ENCODE measurements around the gene TLX2. TPM values are rescaled to one million over a fixed set of nuclear protein-coding genes. Genes with fewer than 3 reads are reported as not detected.

Gene TLX2
- total and polyA plus RNA-seq, 2 of the 13 experiments (the other 11 are each of a cell fraction or from before 2014, with no cell fraction given), result 0.05 to 0.20 TPM

- TF ChIP-seq ZBTB14 (CRISPR knock-in tag; IDR thresholded peaks at IDR 0.05) (no peak), FOXA1 (IDR thresholded peaks at IDR 0.05) (no peak), FOXA1 (CRISPR knock-in tag; IDR thresholded peaks at IDR 0.05) (no peak), ZNF564 (CRISPR knock-in tag; IDR thresholded peaks at IDR 0.05) (no peak), ZNF383 (CRISPR knock-in tag; IDR thresholded peaks at IDR 0.05; ENCODE audit: borderline replicate concordance) (no peak), ZBTB7A (CRISPR knock-in tag; IDR thresholded peaks at IDR 0.05) (no peak)
Observed at GRCh38 chr2:74556831-74557370, 42.7 kb downstream of the TLX2 start (continued).

- Histone ChIP-seq H3K79me2 (ENCODE audit: insufficient read depth, low read length) (no peaks in the 10 kb centered on the region), H3K27me3 (ENCODE audit: control insufficient read depth in 1 of 2, insufficient read depth in 2 of 2, low read length in 2 of 2) (peaks cover 6 to 49% of the 10 kb centered on the region in 2 experiments; a peak in 4 of 5 replicates), H3K27ac (ENCODE audit: extremely low read length, insufficient read depth, low read length) (no peak overlapping the region), H2AFZ (ENCODE audit: low read length) (no peak overlapping the region), H3K4me1 (ENCODE audit: insufficient read depth, low read length) (peaks cover 32% of the 10 kb centered on the region), H4K20me1 (ENCODE audit: insufficient read depth, low read length) (no peaks in the 10 kb centered on the region), H3K4me3 (replicated peaks in 1 of 3; ENCODE audit: insufficient read depth in 1 of 3, low read depth in 2 of 3, low read length in 3 of 3) (no peak overlapping the region), H3K9ac (ENCODE audit: insufficient read depth, low read depth, low read length) (no peak overlapping the region), H3K9me3 (ENCODE audit: low read length) (no peaks in the 10 kb centered on the region), H3K4me2 (ENCODE audit: low read depth, low read length) (no peak overlapping the region; the same call in 1 of the 2 replicates), H3K36me3 (replicated peaks in 1 of 2; ENCODE audit: control insufficient read depth in 1 of 2, insufficient read depth in 2 of 2, low read length in 2 of 2) (no peaks in the 10 kb centered on the region)
- CTCF ChIA-PET (ENCODE audit: low intra/inter-chr PET ratio, low total read pairs), result no interaction called here
- POLR2A ChIA-PET, result interaction anchor here (1.8 kb wide), 1 partner anchor 32 kb away, joined by 6 read pairs; the partner anchor contains the start of gene DQX1
- 10% methylated on average over 7 of the region's 7 CpGs for WGBS (ENCODE audit: low lambda C conversion rate)
- ATAC-seq (no peak), FAIRE-seq (peak; percentile 48), DNase-seq (ENCODE audit: low spot score) (no peak)
- intact Hi-C loops (cut with micrococcal nuclease; ENCODE audit: unreplicated experiment), result no loop called here
- in situ Hi-C loops (cut with HindIII; ENCODE audit: extremely low pct_ligation_motif_present, low pct_unique_long_range_greater_than_20kb), result no loop called here
- BruUV-seq (replicated peaks), result no TSS peak
- TF ChIP-seq ZNF136 (CRISPR knock-in tag; IDR thresholded peaks at IDR 0.05; ENCODE audit: low read depth), result no peak
- TF ChIP-seq CREBL2 (CRISPR knock-in tag; IDR thresholded peaks at IDR 0.05; ENCODE audit: borderline replicate concordance), result no peak
- no peak for TF ChIP-seq U2AF2 (IDR thresholded peaks at IDR 0.05; ENCODE audit: low read depth, low read length)
- TF ChIP-seq HNRNPUL1 (IDR thresholded peaks at IDR 0.05; ENCODE audit: low read depth, low read length), result no peak
- TF ChIP-seq HES4 (CRISPR knock-in tag; IDR thresholded peaks at IDR 0.05; ENCODE audit: borderline replicate concordance), result no peak
- no peak for TF ChIP-seq ZFY (CRISPR knock-in tag; IDR thresholded peaks at IDR 0.05)
- TF ChIP-seq ZBTB33 (CRISPR knock-in tag; IDR thresholded peaks at IDR 0.05), result no peak
- no peak for TF ChIP-seq FOXO1 (CRISPR knock-in tag; IDR thresholded peaks at IDR 0.05)
- TF ChIP-seq ZNF883 (CRISPR knock-in tag; IDR thresholded peaks at IDR 0.05; ENCODE audit: not compliant biosample characterization), result no peak
- TF ChIP-seq PTBP1 (IDR thresholded peaks at IDR 0.05; ENCODE audit: low read depth, low read length, poor library complexity, severe bottlenecking), result no peak
- no peak for TF ChIP-seq ZMYM3 (CRISPR knock-in tag; IDR thresholded peaks at IDR 0.05)
- no peak for TF ChIP-seq GABPB1 (CRISPR knock-in tag; IDR thresholded peaks at IDR 0.05)
- TF ChIP-seq ETV6 (CRISPR knock-in tag; conservative IDR thresholded peaks at IDR 0.05), result no peak
- TF ChIP-seq ZNF468 (CRISPR knock-in tag; IDR thresholded peaks at IDR 0.05), result no peak
Observed at GRCh38 chr2:74558284-74559230, 44.3 kb downstream of the TLX2 start.

Measured in HepG2 (cell line).